Upper lobe of left lung (tissue), 4 donors: ENCODE measurements around the gene ATOSA.

Experiments
- EP300 ChIP-seq, 4 donors: sonication (generic); formaldehyde crosslinking; IDR thresholded peaks; one replicate each; pipeline ENCODE4 v1.5.1; 2017; ENCODE audit warnings: antibody characterized with exemption in 4 of 4, control low read depth in 2 of 4
- POLR2A ChIP-seq, 4 donors: fragments of 450-650 bp; IDR thresholded peaks; one replicate each; pipeline ENCODE4 v1.5.1; 2016 to 2017; ENCODE audit warnings: antibody characterized with exemption in 4 of 4, mild to moderate bottlenecking in 2 of 4
- POLR2AphosphoS5 ChIP-seq, 2 donors: sonication (generic); formaldehyde crosslinking; IDR thresholded peaks; one replicate each; pipeline ENCODE4 v1.5.1; 2017; ENCODE audit warnings: antibody characterized with exemption in 2 of 2
- TF ChIP-seq, protein P1 (sequence below), 6 experiments: fragments of 450-650 bp in 4 of 6; fragments of 200-600 bp in 2 of 6; sonication (generic) in 2 of 6; IDR thresholded peaks; one replicate each; pipeline ENCODE4 v1.5.1; 2016 to 2019; ENCODE audit warnings: antibody characterized with exemption in 6 of 6

DNA sequence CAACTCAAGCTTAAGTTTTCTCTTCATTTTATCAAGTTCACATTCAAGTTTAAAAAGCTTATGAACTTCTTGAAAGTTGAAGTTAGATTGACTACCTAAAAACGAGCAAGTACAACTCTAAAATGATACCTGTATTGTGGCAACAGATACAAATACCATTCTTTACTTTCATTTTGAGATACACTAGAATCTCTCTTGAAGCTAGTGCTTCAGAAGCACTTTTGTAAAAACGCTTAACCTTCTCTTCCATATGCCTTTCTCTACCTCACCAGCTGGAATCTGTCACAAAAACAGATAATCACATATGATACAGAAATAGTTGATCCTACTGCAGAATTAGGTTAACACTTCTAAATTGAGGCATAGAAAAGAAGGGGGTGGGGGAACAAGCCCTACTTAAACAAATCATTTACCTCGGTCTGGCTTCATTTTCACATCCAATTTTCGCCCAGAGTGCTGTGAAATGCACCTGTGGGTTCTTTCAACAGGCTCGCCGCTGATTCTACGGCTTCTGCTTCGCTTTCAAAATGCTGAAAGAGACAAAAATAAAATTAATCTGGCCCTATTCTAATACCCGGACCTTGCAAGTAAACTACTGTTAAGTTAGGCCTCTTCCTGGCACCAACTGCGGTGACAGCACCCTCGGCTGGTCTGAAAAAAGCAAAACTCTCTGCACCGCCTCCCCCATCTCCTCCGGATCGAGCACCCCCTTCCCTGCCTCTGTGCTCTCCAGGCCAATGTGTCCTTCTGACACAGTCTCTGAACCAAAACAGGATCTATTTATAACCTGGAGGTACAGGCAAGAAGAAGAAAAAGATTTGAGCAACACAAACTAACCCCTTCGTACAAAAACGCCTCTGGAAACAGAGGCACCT lies 1.4 kb downstream of the ATOSA start:
- TF ChIP-seq POLR2A (IDR thresholded peaks at IDR 0.05) (no peak), POLR2AphosphoS5 (IDR thresholded peaks at IDR 0.05) (no peak), EP300 (IDR thresholded peaks at IDR 0.05) (no peak)
- TF ChIP-seq, protein P1, sequence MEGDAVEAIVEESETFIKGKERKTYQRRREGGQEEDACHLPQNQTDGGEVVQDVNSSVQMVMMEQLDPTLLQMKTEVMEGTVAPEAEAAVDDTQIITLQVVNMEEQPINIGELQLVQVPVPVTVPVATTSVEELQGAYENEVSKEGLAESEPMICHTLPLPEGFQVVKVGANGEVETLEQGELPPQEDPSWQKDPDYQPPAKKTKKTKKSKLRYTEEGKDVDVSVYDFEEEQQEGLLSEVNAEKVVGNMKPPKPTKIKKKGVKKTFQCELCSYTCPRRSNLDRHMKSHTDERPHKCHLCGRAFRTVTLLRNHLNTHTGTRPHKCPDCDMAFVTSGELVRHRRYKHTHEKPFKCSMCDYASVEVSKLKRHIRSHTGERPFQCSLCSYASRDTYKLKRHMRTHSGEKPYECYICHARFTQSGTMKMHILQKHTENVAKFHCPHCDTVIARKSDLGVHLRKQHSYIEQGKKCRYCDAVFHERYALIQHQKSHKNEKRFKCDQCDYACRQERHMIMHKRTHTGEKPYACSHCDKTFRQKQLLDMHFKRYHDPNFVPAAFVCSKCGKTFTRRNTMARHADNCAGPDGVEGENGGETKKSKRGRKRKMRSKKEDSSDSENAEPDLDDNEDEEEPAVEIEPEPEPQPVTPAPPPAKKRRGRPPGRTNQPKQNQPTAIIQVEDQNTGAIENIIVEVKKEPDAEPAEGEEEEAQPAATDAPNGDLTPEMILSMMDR (IDR thresholded peaks at IDR 0.05) = no peak
